DND-41 (cell line): ENCODE data around the gene JPH3.

Experiments used
- ATAC-seq: fragments of 200-7000 bp; cut with Tn5 transposase; 3 replicates; pipeline ENCODE4 v1.9.1; 2021; ENCODE audit warnings: low read depth; ENCODE audit not compliant: insufficient read depth
- DNase-seq: peaks from one replicate; pipeline ENCODE4 v3.0.0-alpha.2; 2020
- H2AFZ ChIP-seq: 2 replicates; pipeline ENCODE4 v1.6.0; 2012; ENCODE audit warnings: low read depth, low read length
- H3K27ac ChIP-seq: 2 replicates; pipeline ENCODE4 v1.5.1; 2012; ENCODE audit warnings: low read length, inconsistent platforms
- H3K27me3 ChIP-seq: fragments of 200-600 bp; sonication (generic); 2 replicates; pipeline ENCODE4 v1.6.0; 2012; ENCODE audit warnings: low read length, mild to moderate bottlenecking, inconsistent platforms; ENCODE audit not compliant: insufficient read depth, poor library complexity
- H3K36me3 ChIP-seq: 2 replicates; pipeline ENCODE4 v1.5.1; 2012; ENCODE audit warnings: low read length, inconsistent platforms; ENCODE audit not compliant: insufficient read depth
- H3K4me1 ChIP-seq: 2 replicates; pipeline ENCODE4 v1.5.1; 2012; ENCODE audit warnings: mild to moderate bottlenecking, low read length; ENCODE audit not compliant: insufficient read depth
- H3K4me2 ChIP-seq: 2 replicates; pipeline ENCODE4 v1.6.0; 2012; ENCODE audit warnings: mild to moderate bottlenecking, moderate library complexity, low read length, inconsistent platforms; ENCODE audit not compliant: insufficient read depth
- H3K4me3 ChIP-seq, 2 experiments: fragments of 200-600 bp in 1 of 2; shearing (Covaris generic) in 1 of 2; 2 replicates each; pipeline ENCODE4 v1.5.1; 2012 to 2016; ENCODE audit warnings: inconsistent platforms in 2 of 2, low read length in 2 of 2, mild to moderate bottlenecking in 2 of 2, low read depth in 1 of 2, moderate library complexity in 1 of 2
- H3K79me2 ChIP-seq: 2 replicates; pipeline ENCODE4 v1.6.0; 2012; ENCODE audit warnings: low read length, inconsistent platforms; ENCODE audit not compliant: insufficient read depth
- H3K9ac ChIP-seq: 2 replicates; pipeline ENCODE4 v1.6.0; 2012; ENCODE audit warnings: low read depth, mild to moderate bottlenecking, inconsistent platforms, low read length, moderate library complexity
- H3K9me3 ChIP-seq: 2 replicates; pipeline ENCODE4 v1.5.1; 2012; ENCODE audit warnings: low read length, moderate library complexity, mild to moderate bottlenecking, inconsistent platforms; ENCODE audit not compliant: insufficient read depth, severe bottlenecking
- H4K20me1 ChIP-seq: 2 replicates; pipeline ENCODE4 v1.6.0; 2012; ENCODE audit warnings: low read length; ENCODE audit not compliant: insufficient read depth
- CTCF ChIP-seq: IDR thresholded peaks from 2 replicates; pipeline ENCODE4 v1.5.1; 2012; ENCODE audit warnings: borderline replicate concordance, low read length, moderate library complexity, mild to moderate bottlenecking; ENCODE audit not compliant: poor library complexity, severe bottlenecking; ENCODE audit errors: extremely low read depth
- EZH2 ChIP-seq: IDR thresholded peaks from 3 replicates; pipeline ENCODE4 v1.6.1; 2012; ENCODE audit warnings: borderline replicate concordance, low read depth, mild to moderate bottlenecking, moderate library complexity, low read length, inconsistent platforms; ENCODE audit not compliant: severe bottlenecking

Gene JPH3

DNA sequence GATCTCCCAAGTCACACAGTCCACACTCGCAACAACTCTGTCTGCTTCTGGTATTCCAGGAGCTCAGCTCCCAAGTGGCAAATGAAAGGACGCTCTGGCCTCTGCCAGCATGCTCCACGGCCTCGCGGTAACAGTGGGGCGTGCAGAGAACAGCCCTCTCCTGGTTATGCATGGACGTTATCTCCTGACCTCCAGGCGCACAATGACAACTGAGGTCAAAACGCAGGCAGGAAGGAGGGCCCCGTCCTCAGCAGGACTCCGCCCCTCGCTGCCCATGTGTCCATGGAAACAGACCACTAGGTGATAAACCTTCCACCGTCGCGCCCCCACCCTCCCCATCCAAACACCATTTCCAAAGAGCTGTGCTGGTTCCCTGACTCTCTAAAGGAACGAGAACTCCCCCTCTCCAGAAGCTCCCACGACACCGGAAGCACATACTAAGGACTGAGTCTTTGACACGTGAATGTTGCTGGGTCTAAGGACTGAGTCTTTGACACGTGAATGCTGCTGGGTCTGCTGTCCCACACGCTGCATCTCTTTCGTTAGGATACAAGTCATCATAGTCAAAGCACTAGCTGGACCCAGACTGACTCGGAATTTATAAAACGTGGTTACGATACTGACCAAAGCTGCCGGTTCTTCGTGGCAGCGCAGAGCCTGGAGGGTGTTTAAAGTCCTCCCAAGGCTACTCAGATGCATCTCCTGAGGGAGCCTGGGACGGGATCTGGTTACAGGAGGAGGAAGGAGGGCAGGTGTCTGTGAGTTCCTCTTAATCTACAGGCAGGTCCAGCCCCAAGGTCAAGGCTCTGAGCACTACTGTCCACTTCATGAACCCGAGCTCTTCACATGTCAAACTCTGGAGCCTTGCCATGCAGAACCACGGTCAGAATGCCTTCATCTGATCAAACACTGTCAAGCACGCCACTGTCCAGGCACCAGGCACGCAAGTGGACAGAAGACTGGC is 119.6 kb downstream of the JPH3 start:
- peaks cover 30% of the 10 kb centered on the region for H3K79me2 ChIP-seq
- TF ChIP-seq CTCF (no peak), EZH2 (no peak)
- H2AFZ ChIP-seq: no peak overlapping the region
- ATAC-seq: no peak
- H3K4me3 ChIP-seq: no peak overlapping the region
- H3K27ac ChIP-seq: no peak overlapping the region
- no peaks in the 10 kb centered on the region for H3K9me3 ChIP-seq
- peaks cover 77% of the 10 kb centered on the region for H3K36me3 ChIP-seq
- DNase-seq: no peak
- H3K4me1 ChIP-seq: no peaks in the 10 kb centered on the region
- H4K20me1 ChIP-seq: peaks cover 41% of the 10 kb centered on the region; the same call in 1 of the 2 replicates
- no peaks in the 10 kb centered on the region for H3K27me3 ChIP-seq
- no peak overlapping the region for H3K4me2 ChIP-seq
- H3K9ac ChIP-seq: no peak overlapping the region

- H3K36me3 ChIP-seq: peaks cover 77% of the 10 kb centered on the region
- H2AFZ ChIP-seq: no peak overlapping the region
- peaks cover 30% of the 10 kb centered on the region for H3K79me2 ChIP-seq
- DNase-seq (no peak), ATAC-seq (no peak)
- no peak overlapping the region for H3K4me3 ChIP-seq
- H3K27me3 ChIP-seq: no peaks in the 10 kb centered on the region
- H3K27ac ChIP-seq: no peak overlapping the region
- no peak overlapping the region for H3K4me2 ChIP-seq
- peaks cover 40% of the 10 kb centered on the region; the same call in 1 of the 2 replicates for H4K20me1 ChIP-seq
- H3K9me3 ChIP-seq: no peaks in the 10 kb centered on the region
- TF ChIP-seq EZH2: no peak
- no peak for TF ChIP-seq CTCF
- no peaks in the 10 kb centered on the region for H3K4me1 ChIP-seq
- H3K9ac ChIP-seq: no peak overlapping the region
Observed at GRCh38 chr16:87722590-87723225, 120.4 kb downstream of the JPH3 start.

- no peaks in the 10 kb centered on the region for H3K9me3 ChIP-seq
- H3K4me2 ChIP-seq: no peak overlapping the region
- H3K79me2 ChIP-seq: peaks cover 30% of the 10 kb centered on the region
- no peak overlapping the region for H3K4me3 ChIP-seq
- TF ChIP-seq EZH2 (no peak), CTCF (no peak)
- H4K20me1 ChIP-seq: peaks cover 43% of the 10 kb centered on the region; the same call in 1 of the 2 replicates
- no peak overlapping the region for H3K9ac ChIP-seq
- DNase-seq (no peak), ATAC-seq (no peak)
- H2AFZ ChIP-seq: no peak overlapping the region
- peaks cover 79% of the 10 kb centered on the region for H3K36me3 ChIP-seq
- no peaks in the 10 kb centered on the region for H3K4me1 ChIP-seq
- H3K27me3 ChIP-seq: no peaks in the 10 kb centered on the region
- H3K27ac ChIP-seq: no peak overlapping the region
Observed at GRCh38 chr16:87723226-87723623, 120.9 kb downstream of the JPH3 start.
